ENCODE results near the gene CMTM6. TPM values are rescaled to one million over a fixed set of nuclear protein-coding genes. Genes with fewer than 3 reads are reported as not detected.

The CMTM6 gene
- total RNA-seq, 4 donors from 2014 or later, result 63.8 to 124 (median 71.3) TPM

GRCh38 chr3:32484436-32484835 lies 18.2 kb downstream of the CMTM6 start:
- intact Hi-C loops (cut with DNase I), result no loop called here
- Histone ChIP-seq H3K4me1 (peaks cover 17 to 22% of the 10 kb centered on the region in 2 donors), H3K27ac (no peak overlapping the region), H3K4me3 (replicated peaks in 1 of 3) (no peak overlapping the region), H3K9me3 (no peaks in the 10 kb centered on the region), H3K36me3 (peaks cover 0 to 3% of the 10 kb centered on the region in 2 donors), H3K27me3 (no peaks in the 10 kb centered on the region)
- no peak for DNase-seq
- WGBS, 2 donors, result 90 to 91% methylated on average over 6 of the region's 6 CpGs
- TF ChIP-seq CTCF (IDR thresholded peaks at IDR 0.05) (no peak), POLR2A (IDR thresholded peaks at IDR 0.05) (no peak)

DNA sequence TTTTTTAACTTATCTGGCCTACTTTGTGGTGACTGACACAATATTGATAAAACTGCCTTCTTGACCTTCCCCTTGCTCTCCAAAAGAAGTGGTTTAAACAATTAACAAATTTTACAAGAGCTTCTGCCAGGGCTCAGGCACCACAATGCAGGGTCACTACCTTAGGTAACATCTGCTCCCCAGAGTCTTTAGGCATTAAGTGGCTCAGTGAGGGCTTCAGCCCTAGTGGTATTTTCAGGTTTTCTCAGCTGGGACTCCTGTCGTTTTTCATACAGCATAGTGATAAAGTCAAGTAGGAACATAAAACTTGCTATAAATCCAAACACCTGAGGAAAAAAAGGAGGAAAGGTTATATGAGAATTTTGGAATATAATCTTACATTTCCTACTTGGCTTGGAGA lies 18.9 kb downstream of the CMTM6 start:
- H3K27ac ChIP-seq, result no peak overlapping the region
- H3K4me3 ChIP-seq (replicated peaks in 1 of 3), result no peak overlapping the region
- no peak for TF ChIP-seq POLR2A (IDR thresholded peaks at IDR 0.05)
- TF ChIP-seq CTCF (IDR thresholded peaks at IDR 0.05), result no peak
- intact Hi-C loops (cut with DNase I), result no loop called here
- H3K36me3 ChIP-seq, result peaks cover 0 to 3% of the 10 kb centered on the region in 2 donors
- H3K27me3 ChIP-seq, result no peaks in the 10 kb centered on the region
- no peak for DNase-seq
- H3K9me3 ChIP-seq, result no peaks in the 10 kb centered on the region
- H3K4me1 ChIP-seq, result peaks cover 16 to 17% of the 10 kb centered on the region in 2 donors
- 50 to 54% methylated on average over 1 of the region's 1 CpG for WGBS, 2 donors

DNA sequence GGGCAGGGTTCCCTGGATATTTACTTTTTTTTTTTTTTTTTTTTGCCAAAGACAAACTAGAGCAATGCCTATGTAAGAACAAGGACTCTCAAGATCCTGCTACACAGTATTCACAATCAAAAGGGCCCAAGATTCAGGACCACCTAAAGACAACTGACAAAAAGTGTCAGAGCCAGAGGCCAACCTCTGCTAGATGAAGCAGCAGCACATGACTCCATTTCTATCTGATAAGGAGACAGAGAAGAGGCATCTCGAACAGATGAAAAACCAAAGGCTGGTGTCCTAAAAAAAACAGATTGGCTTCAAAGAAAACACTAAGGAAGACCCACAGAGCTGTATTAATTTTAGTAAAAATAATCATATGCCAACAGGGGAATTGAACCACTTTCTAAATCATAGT lies 20.0 kb downstream of the CMTM6 start:
- intact Hi-C loops (cut with DNase I), result no loop called here
- Histone ChIP-seq H3K36me3 (peaks cover 0 to 3% of the 10 kb centered on the region in 2 donors), H3K27ac (no peak overlapping the region), H3K9me3 (no peaks in the 10 kb centered on the region), H3K4me1 (peaks cover 6 to 12% of the 10 kb centered on the region in 2 donors), H3K27me3 (no peaks in the 10 kb centered on the region), H3K4me3 (replicated peaks in 1 of 3) (no peak overlapping the region)
- no peak for TF ChIP-seq POLR2A (IDR thresholded peaks at IDR 0.05)
- no peak for DNase-seq
- 78 to 87% methylated on average over 1 of the region's 1 CpG for WGBS, 2 donors

GRCh38 chr3:32481791-32482631 lies 20.6 kb downstream of the CMTM6 start:
- no peak for DNase-seq
- Histone ChIP-seq H3K36me3 (peaks cover 0 to 3% of the 10 kb centered on the region in 2 donors), H3K9me3 (no peaks in the 10 kb centered on the region), H3K27me3 (no peaks in the 10 kb centered on the region), H3K27ac (no peak overlapping the region), H3K4me3 (replicated peaks in 1 of 3) (no peak overlapping the region), H3K4me1 (peaks cover 0 to 7% of the 10 kb centered on the region in 2 donors)
- TF ChIP-seq POLR2A (IDR thresholded peaks at IDR 0.05) (no peak), CTCF (IDR thresholded peaks at IDR 0.05) (no peak)
- 93 to 97% methylated on average over 3 of the region's 3 CpGs for WGBS, 2 donors
- intact Hi-C loops (cut with DNase I), result no loop called here

GRCh38 chr3:32480604-32481003 lies 22.0 kb downstream of the CMTM6 start:
- intact Hi-C loops (cut with DNase I), result no loop called here
- H3K4me1 ChIP-seq, result peaks cover 0 to 7% of the 10 kb centered on the region in 2 donors
- no peak for DNase-seq
- TF ChIP-seq CTCF (IDR thresholded peaks at IDR 0.05) (no peak), POLR2A (IDR thresholded peaks at IDR 0.05) (no peak)
- WGBS, 2 donors, result 45 to 97% methylated on average over 1 of the region's 1 CpG
- no peak overlapping the region for H3K4me3 ChIP-seq (replicated peaks in 1 of 3)
- H3K36me3 ChIP-seq, result peaks cover 0 to 3% of the 10 kb centered on the region in 2 donors
- H3K27me3 ChIP-seq, result no peaks in the 10 kb centered on the region
- H3K9me3 ChIP-seq, result no peaks in the 10 kb centered on the region
- H3K27ac ChIP-seq, result peak overlapping the region in 1 of 3 donors; percentile 26
